ENCODE measurements around the gene PRRC2B. TPM values are rescaled to one million over a fixed set of nuclear protein-coding genes. Genes with fewer than 3 reads are reported as not detected.
"Not testable (repeated sequence)": the region's sequence is repeated elsewhere in the genome, so short reads cannot be mapped to it uniquely, and the experiment has no call there.

Gene PRRC2B
- total RNA-seq, 2 donors from 2014 or later: 110 to 114 TPM

DNA sequence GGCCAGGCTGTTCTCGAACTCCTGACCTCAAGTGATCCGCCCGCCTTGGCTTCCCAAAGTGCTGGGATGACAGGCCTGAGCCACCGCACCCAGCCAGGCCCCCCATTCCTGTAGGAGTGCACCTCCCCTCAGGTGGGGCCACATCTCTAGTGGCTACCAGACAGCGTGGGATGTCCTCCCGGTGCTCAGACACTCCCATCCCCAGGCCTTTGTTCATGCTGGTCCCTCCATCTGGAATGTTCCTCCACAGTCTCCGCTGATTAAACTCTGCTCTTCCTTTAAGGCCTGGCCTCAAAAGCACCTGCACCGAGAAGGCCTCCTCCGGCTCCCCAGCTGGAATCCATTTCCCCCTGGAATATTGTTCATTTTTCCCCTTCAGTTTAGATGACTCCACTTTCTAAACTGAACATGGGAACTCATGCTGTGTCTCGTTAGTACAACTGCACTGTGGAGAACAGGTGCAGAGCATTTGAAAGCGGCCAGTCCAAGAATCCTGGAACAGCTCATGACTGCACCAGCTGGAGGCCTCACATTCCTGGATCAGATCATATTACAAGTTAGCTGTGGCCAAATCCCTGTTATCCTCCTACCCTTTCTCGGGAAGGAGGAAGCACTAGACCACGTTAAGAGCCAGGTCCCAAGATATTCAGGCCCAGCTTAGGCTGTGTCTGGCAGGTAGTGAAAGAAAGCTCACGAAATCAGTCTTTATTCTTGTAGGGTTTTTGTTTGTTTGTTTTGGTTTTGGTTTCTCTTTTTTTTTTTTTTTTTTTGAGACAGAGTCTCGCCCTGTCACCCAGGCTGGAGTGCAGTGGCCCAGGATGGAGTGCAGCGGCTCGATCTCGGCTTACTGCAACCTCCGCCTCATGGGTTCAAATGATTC, 10.8 kb upstream of the PRRC2B start:
- DNase-seq: no peak
- ATAC-seq: peak; percentile 73
- intact Hi-C loops (cut with DNase I, micrococcal nuclease): no loop called here

DNA sequence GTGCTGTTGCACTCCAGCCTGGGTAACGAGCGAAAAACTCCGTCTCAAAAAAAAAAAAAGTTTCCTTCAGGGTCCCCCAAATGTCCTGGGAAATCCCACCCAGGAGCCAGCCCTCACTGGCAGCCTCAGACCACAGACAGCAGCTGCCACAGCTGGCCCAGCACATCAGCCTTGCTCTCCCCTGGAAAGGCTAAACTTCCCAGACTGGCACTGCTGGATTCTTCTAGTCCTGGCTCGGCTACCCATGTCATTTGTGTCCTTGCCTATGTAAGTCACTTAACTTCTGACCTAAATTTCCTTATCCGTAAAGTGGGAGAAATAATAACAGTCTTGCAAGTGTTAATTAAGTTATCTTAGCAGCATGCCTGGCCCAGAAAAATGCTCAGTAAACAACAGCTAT, 8.6 kb upstream of the PRRC2B start:
- DNase-seq (no peak), ATAC-seq (no peak)
- intact Hi-C loops (cut with DNase I, micrococcal nuclease): no loop called here

DNA sequence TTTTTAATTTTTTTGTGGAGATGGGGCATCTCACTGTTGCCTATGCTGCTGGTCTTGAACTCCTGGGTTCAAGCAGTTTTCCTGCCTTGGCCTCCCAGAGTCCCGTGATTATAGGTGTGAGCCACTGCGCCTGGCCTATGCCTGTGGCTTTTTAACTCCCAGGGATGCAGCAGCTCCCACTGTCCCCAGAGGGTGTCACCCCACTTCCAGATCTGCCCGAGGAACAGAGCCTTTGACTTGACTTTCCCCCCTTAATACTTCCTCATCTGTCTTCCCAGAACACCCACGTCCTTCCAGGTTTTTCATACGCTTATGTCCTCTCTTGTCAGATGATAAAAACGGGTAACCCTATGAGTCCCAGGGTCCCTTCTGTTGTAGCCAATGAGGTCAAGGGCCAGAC, 7.6 kb upstream of the PRRC2B start:
- DNase-seq (no peak), ATAC-seq (no peak)
- intact Hi-C loops (cut with DNase I, micrococcal nuclease): no loop called here

DNA sequence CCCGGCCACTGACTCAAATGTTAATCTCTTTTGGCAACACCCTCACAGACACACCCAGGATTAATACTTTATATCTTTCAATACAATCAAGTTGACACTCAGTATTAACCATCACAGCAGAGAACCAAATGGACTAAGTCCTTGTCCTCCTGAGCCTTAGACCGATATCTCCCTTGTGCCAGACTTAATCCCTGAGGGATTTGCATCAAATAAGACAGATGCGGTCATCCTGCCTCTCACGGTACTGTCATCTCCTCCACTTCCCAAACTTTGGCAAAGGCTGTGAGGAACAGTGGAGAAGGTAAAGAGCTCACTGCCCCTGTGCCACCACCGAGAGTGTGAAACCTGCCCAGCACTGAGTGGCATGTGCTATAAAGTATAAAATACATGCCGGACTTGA, 6.5 kb upstream of the PRRC2B start:
- ATAC-seq (no peak), DNase-seq (no peak)

DNA sequence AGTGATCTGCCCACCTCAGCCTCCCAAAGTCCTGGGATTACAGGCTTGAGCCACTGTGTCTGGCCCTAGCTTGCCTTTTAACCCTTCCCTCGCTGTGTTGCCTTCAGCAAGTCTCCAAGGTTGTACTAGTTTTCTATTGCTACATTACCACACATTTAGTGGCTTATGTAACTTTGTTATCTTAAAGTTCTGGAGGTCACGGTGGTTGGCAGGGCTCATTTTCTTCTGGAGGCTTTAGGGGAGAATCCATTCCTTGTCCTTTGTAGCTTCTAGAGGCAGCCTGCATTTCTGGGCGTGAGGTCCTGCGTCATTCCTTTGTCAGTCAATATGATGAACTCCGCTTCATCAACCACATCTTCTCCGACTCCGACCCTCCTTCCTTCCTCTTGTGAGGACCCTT, 2.9 kb upstream of the PRRC2B start:
- intact Hi-C loops (cut with DNase I, micrococcal nuclease): no loop called here
- no peak for DNase-seq

More for the DNA sequence above, 6.5 kb upstream of the PRRC2B start:
- intact Hi-C loops (cut with DNase I, micrococcal nuclease): no loop called here

DNA sequence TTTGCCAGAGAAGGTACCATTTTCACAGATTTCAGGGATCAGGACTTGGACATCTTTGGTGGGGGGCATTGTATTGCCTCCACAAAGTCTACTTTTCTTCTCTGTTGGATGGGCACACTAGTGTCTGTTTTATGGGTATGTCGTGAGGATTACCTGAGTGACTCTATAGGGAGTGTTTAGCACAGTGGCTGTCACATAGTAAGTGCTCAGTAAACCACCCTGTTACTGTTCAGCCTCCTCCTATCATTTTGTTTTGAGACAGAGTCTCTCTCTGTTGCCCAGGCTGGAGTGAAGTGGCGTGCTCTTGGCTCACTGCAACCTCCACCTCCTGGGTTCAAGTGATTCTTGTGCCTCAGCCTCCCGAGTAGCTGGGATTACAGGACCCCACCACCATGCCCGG, 2.4 kb upstream of the PRRC2B start:
- intact Hi-C loops (cut with DNase I, micrococcal nuclease): no loop called here
- no peak for DNase-seq
- no peak for ATAC-seq

More for the DNA sequence above, 2.9 kb upstream of the PRRC2B start:
- no peak for ATAC-seq

DNA sequence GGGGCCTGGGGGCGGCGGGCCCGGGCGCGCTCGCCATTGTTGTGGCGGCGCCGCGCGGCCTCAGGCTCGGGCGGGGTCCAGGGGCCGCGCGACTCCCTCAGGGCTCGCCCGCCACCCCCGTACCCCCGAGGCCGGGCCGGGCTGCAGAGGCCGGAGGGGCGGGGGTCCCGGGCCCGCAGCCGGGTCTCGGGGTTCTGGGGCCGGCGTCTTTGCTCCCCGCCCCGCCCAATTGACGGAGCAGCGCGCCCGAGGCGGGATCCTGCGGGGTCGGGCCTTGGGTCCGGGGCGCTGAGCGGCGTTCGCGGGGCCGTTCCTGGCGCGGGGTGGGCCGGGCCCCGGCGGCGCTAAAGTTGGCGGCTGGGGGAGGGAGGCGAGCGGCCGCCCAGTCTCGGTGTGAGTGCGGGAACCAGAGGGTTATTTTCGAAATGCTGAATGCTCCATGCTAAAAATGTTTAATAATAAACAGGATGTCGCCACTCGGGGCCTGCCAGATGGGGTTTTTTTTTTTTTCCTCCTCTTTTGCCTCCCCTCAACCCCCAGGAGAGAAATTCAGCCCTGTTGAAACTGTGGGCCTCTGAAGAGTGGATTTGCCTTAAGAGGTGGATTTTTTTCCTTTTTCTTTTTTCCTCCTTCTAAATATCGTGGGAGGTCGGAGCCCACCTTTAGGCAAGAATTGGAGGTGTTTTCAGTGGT, 724 bp downstream of the PRRC2B start:
- peak; percentile 47 to 63 for DNase-seq
- intact Hi-C loops (cut with DNase I, micrococcal nuclease): no loop called here
- ATAC-seq: peak; percentile 54

DNA sequence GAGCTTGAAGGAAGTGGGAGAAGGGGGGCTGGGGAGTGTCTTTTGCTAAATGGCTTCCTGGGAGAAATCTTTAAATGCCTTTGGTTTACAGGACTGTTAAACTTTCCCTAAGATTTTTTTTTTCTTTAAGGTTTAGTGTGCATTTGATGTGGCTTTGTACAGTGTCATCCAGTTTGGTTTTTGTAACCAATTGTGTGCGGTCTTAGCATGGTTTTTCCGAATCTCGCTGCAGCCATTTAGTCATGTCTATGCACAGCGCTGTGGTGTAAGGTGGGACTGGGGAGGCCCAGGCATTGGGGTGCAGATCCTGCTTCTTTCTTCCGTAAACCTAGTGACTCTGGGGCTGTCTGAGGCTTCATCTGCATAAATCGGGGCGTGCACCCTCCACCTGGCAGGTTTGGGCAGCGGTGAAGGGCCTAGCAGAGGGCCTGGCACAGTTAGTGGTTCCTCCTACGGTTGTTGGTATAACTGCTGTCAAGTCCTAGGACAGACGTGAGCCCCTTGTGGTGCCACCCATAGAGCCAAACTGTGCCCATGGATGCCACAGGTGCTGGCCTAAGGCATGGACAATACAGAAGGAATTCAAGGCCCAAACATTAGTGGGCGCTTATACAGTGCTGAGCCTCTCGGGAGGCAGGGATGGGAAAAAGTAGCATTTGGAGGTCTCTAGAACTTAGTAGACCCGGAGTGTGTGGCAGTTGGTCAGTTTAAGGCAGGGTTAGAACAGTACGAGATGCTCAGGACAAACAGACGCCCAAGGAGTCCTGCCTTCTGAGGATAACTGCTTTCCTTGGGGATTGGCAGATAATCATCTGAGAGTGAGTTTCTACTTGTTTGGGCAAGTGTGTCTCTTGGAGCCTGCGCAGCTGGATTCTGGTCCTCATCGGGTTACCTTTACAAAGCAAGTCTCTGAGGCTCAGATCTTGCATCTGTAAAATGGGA, 1.5 kb downstream of the PRRC2B start:
- intact Hi-C loops (cut with DNase I, micrococcal nuclease): no loop called here
- peak; percentile 63 to 67 for DNase-seq
- ATAC-seq: peak; percentile 44

DNA sequence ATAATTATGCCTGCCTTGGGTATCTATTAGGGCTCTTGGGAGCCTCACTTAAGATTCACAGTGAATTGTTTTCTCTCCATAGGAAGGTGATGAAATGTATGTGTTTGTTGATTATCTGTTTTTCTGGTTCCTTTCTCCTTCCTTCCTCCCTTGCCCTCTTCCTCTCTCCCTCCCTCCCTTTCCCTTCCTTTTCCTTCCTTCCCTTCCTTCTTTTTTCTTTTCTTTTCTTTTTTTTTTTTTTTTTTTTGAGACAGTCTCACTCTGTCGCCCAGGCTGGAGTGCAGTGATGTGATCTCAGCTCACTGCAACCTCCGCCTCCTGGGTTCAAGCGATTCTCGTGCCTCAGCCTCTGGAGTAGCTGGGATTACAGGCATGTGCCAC, 2.2 kb downstream of the PRRC2B start:
- intact Hi-C loops (cut with DNase I, micrococcal nuclease); DNase-seq; ATAC-seq: not testable (repeated sequence)

DNA sequence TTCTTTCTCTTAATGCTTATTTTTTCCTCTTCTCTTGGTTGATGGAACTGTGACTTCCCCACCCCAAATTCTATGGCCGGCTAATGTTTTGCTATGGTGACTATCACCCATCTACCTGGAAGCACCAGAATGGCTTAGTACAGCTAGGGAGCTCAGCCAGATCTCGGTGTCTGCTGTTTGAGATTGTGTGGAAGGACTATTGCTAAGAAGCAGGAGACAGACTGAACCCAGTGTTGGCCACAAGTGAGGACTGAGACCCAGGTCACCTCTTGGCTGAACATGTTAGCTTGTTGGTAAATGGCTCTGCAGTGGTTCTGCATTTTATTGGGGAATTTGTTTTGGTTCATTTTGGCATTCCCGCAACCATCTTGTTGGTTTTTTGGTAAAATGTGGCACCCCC, 2.7 kb downstream of the PRRC2B start:
- intact Hi-C loops (cut with DNase I, micrococcal nuclease): no loop called here
- ATAC-seq (no peak), DNase-seq (no peak)

DNA sequence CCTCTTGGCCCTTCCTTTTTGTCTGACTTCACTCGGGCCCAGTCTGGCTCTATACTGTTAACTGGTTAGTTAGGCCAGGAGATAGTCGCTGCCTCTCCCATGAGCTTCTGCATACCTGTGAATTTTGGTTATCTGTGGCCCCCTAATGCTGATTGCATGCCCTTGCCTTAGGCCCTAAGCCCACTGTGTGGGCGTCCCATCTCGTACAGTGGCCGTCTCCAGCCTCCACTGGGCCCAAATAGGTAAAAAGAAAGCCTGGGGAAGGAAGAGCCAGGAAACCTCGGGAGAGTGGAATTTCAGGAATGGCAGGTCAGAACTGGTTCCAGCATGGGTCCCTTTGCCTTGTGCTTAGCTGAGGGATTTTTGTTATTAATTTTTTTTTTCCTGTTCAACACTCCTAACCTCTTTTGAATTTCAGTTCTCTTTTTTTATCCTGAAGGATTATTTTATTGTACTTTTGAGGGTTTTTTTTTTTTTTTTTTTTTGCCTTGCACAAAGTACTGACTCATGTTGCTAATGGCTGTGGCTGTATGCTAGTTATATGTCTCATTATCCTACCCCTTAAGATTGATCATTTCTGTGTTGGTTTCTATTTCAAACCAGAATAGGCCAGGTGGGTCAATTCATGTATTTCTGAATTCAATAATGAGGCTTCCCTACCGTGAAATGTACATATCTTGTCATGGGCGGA, 3.4 kb downstream of the PRRC2B start:
- ATAC-seq (no peak), DNase-seq (no peak)

DNA sequence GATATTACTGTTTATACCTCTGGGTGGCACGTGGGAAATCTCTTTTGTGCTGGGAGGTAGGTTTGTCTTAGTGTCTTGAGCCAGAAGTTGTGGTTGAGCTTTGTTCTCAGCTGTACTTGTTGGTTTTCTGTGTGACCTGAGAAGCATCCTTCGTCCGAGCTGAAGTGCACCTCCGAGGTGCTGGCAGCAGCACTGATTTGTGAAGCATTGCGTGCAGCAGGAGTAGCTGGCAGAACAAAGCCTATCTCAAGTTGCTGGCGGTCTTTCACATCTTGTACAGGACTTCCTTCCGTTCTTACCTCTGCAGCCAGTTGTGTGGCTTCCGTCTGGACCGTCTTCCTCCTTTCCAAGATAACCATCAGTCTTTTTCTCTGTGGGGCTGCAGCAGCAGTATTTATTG, 4.3 kb downstream of the PRRC2B start:
- ATAC-seq (no peak), DNase-seq (peak in 1 of 2 donors; percentile 31)
- intact Hi-C loops (cut with DNase I, micrococcal nuclease): no loop called here

More for the DNA sequence above, 3.4 kb downstream of the PRRC2B start:
- intact Hi-C loops (cut with DNase I, micrococcal nuclease): no loop called here

DNA sequence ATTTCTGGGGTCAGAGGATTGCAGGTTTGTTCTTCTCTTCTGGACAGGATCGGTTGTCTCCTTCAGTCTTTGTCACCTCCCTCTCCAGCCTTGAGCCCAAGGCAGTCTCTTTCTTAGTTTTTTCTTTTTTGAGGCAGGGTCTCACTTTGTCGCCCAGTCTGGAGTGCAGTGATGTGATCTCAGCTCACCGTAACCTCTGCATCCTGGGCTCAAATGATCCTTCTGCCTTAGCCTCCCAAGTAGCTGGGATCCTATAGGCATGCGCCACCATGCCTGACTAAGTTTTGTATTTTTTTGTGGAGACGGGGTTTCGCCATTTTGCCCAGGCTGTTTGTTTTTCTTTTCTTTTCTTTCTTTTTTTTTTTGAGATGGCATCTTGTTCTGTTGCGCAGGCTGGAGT, 6.1 kb downstream of the PRRC2B start:
- DNase-seq (no peak), ATAC-seq (no peak)
- intact Hi-C loops (cut with DNase I, micrococcal nuclease): no loop called here

DNA sequence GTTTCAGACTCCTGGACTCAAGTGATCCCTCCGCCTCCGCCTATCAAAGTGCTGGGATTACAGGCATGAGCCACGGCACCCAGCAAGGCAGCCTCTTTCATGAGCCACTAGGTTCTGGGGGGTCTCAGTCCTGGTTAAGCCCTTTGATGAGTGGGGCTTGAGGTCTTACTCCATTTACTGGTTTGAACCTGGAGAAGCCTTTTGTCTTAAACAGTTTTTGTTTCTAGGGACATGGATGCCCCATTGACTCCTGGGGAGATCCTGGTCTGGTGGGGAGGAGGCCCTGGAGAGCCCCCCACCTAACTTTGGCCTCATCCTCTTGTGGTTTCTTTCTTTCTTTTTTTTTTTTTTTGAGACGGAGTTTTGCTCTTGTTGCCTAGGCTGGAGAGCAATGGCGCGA, 6.7 kb downstream of the PRRC2B start:
- no peak for DNase-seq
- no peak for ATAC-seq
- intact Hi-C loops (cut with DNase I, micrococcal nuclease): no loop called here

DNA sequence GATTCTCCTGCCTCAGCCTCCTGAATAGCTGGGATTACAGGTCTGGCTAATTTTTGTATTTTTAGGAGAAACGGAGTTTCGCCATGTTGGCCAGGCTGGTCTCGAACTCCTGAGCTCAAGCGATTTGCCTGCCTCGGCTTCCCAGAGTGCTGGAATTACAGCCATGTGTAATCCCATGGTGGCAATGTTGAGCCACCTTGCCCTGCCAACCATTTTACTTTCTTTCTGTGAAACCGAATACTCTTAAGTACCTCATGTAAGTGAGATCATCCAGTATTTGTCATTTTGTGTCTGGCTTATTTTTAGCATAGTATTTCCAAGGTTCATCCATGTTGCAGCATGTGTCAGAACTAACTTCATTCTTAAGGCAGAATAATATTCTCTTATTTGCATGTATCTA, 8.2 kb downstream of the PRRC2B start:
- ATAC-seq (no peak), DNase-seq (no peak)
- intact Hi-C loops (cut with DNase I, micrococcal nuclease): no loop called here

DNA sequence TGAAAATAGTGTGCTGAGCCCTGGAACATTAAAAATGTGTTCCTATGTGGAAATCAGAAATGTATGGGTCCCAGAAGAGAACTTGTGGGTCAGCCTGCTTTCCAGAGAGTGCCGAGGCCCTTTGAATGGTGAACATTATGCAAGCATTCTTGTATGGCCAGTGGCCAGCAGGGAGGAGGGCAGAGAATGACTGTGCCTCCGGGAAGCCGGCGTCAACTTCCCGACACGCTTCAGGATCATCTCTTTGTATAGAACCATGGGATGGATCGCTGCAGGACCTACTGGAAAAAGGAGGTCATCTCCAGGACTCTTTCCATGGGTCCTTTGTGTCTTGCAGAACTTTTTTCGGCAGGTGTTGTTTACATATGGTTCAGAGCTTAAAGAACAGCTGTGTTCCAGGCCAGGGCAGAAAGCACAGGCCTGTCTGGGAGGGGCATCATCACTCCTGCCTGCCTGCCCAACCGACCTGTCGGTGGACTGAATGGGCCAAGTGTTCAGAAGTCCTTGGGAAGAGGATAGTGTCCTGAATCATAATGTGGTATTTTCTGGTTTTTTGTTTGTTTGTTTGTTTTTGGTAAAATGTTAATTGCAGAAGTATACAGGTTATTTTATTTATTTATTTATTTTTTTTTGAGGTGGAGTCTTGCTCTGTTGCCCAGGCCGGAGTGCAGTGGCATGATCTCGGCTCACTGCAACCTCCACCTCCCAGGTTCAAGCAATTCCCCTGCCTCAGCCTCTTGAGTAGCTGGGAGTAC, 9.0 kb downstream of the PRRC2B start:
- DNase-seq (peak; percentile 76 to 84), ATAC-seq (peak; percentile 80)
- intact Hi-C loops (cut with DNase I, micrococcal nuclease): no loop called here

DNA sequence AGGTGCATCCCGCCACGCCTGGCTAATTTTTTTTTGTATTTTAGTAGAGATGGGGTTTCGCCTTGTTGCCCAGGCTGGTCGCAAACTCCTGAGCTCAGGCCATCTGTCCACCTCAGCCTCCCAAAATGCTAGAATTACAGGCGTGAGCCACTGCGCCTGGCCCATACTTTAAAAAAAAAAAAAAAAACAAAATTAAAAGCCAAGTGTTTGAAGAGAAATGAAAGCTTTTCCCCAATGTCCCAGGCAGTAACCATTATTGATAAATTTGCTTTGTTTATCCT, 9.5 kb downstream of the PRRC2B start:
- intact Hi-C loops (cut with DNase I, micrococcal nuclease): no loop called here
- DNase-seq (no peak), ATAC-seq (no peak)

DNA sequence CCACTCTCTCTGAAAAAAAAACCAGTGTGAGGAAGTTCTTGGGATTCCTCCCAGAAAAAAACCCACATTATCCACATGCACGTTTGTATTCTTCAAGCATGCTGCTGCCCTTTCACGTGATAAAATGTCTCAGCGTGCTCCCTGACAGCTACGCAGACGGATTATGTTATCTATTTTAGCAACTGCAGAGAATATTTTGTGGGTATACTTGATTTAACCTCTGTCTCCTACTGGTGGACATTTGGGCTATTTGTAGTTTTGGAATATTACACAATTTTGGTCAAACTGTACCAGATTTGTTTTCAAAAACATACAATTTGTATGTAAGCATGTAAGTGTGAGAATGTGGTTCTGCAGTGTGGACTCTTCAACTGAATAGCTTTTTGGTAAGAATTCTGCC, 10.7 kb downstream of the PRRC2B start:
- ATAC-seq: no peak
- intact Hi-C loops (cut with DNase I, micrococcal nuclease): no loop called here
- DNase-seq: no peak

All from left colon (tissue), 2 donors.